HG02571 (cell line): ENCODE measurements around the gene CEACAM21.
"Not testable (repeated sequence)": the region's sequence is repeated elsewhere in the genome, so short reads cannot be mapped to it uniquely, and the experiment has no call there.

ENCODE experiments used
- ATAC-seq: cut with Tn5 transposase; IDR thresholded peaks from one replicate; pipeline ENCODE4 v1.9.1; 2021; ENCODE audit warnings: mild to moderate bottlenecking, moderate library complexity; ENCODE audit not compliant: unreplicated experiment

Gene CEACAM21

GRCh38 chr19:41548954-41549688, 26.8 kb upstream of the CEACAM21 start:
- peak; percentile 50 for ATAC-seq

GRCh38 chr19:41549884-41550283, 26.1 kb upstream of the CEACAM21 start:
- no peak for ATAC-seq

GRCh38 chr19:41551212-41551610, 24.8 kb upstream of the CEACAM21 start:
- no peak for ATAC-seq

- no peak for ATAC-seq
These were observed 24.3 kb upstream of the CEACAM21 start for GRCh38 chr19:41551711-41552110.

GRCh38 chr19:41552558-41552957, 23.4 kb upstream of the CEACAM21 start:
- no peak for ATAC-seq

GRCh38 chr19:41553804-41554203, 22.2 kb upstream of the CEACAM21 start:
- ATAC-seq, result no peak

- ATAC-seq, result no peak
These were observed 21.1 kb upstream of the CEACAM21 start for GRCh38 chr19:41554907-41555306.

- no peak for ATAC-seq
These were observed 20.2 kb upstream of the CEACAM21 start for GRCh38 chr19:41555748-41556147.

GRCh38 chr19:41563854-41564514, 12.0 kb upstream of the CEACAM21 start:
- no peak for ATAC-seq

- no peak for ATAC-seq
These were observed 11.2 kb upstream of the CEACAM21 start for GRCh38 chr19:41564515-41565378.

GRCh38 chr19:41565379-41565720, 10.6 kb upstream of the CEACAM21 start:
- no peak for ATAC-seq

GRCh38 chr19:41566001-41566400, 10.0 kb upstream of the CEACAM21 start:
- ATAC-seq, result no peak

GRCh38 chr19:41569481-41570150, 6.3 kb upstream of the CEACAM21 start:
- no peak for ATAC-seq

- ATAC-seq, result no peak
These were observed 5.8 kb upstream of the CEACAM21 start for GRCh38 chr19:41570179-41570578.

- no peak for ATAC-seq
These were observed 5.3 kb upstream of the CEACAM21 start for GRCh38 chr19:41570639-41571112.

GRCh38 chr19:41577144-41577830, 1.3 kb downstream of the CEACAM21 start:
- ATAC-seq, result no peak

GRCh38 chr19:41577833-41578232, 1.9 kb downstream of the CEACAM21 start:
- ATAC-seq, result no peak

- no peak for ATAC-seq
These were observed 2.9 kb downstream of the CEACAM21 start for GRCh38 chr19:41578886-41579285.

- not testable (repeated sequence) for ATAC-seq
These were observed 5.1 kb downstream of the CEACAM21 start for GRCh38 chr19:41581068-41581467.

- not testable (repeated sequence) for ATAC-seq
These were observed 6.7 kb downstream of the CEACAM21 start for GRCh38 chr19:41582577-41583182.
